ENCODE data around the gene COX19. TPM values are rescaled to one million over a fixed set of nuclear protein-coding genes. Genes with fewer than 3 reads are reported as not detected.
A peak's percentile ranks its signal among the peaks of the same experiment; 100 is the strongest.
"Not testable (repeated sequence)": the region's sequence is repeated elsewhere in the genome, so short reads cannot be mapped to it uniquely, and the experiment has no call there.

COX19 gene
- total RNA-seq, 1 donor from 2014 or later = 9.6 TPM

- no peak for ATAC-seq
- intact Hi-C loops (cut with micrococcal nuclease) = no loop called here
These were observed 8.9 kb downstream of the COX19 start for GRCh38 chr7:966291-967069.

GRCh38 chr7:964401-965231, 10.7 kb downstream of the COX19 start:
- ATAC-seq = peak; percentile 78
- DNase-seq = peak; percentile 55
- intact Hi-C loops (cut with micrococcal nuclease) = no loop called here

More at GRCh38 chr7:966291-967069, 8.9 kb downstream of the COX19 start:
- DNase-seq = peak; percentile 25

GRCh38 chr7:963236-964078, 11.9 kb downstream of the COX19 start:
- peak; percentile 37 for DNase-seq
- intact Hi-C loops (cut with micrococcal nuclease) = no loop called here
- no peak for ATAC-seq

- intact Hi-C loops (cut with micrococcal nuclease) = no loop called here
- ATAC-seq (no peak), DNase-seq (peak; percentile 28)
These were observed 12.8 kb downstream of the COX19 start for GRCh38 chr7:962401-963081.

GRCh38 chr7:961546-962400, 13.6 kb downstream of the COX19 start:
- ATAC-seq (no peak), DNase-seq (peak; percentile 20)
- intact Hi-C loops (cut with micrococcal nuclease) = no loop called here

- intact Hi-C loops (cut with micrococcal nuclease); ATAC-seq: not testable (repeated sequence)
- peak; percentile 27 for DNase-seq
These were observed 14.4 kb downstream of the COX19 start for GRCh38 chr7:960972-961371.

- ATAC-seq (peak; percentile 8), DNase-seq (peak; percentile 34)
- intact Hi-C loops (cut with micrococcal nuclease) = no loop called here
These were observed 15.0 kb downstream of the COX19 start for GRCh38 chr7:960269-960871.

GRCh38 chr7:959740-960139, 15.6 kb downstream of the COX19 start:
- intact Hi-C loops (cut with micrococcal nuclease); ATAC-seq: not testable (repeated sequence)
- peak; percentile 8 for DNase-seq

- intact Hi-C loops (cut with micrococcal nuclease) = no loop called here
- DNase-seq (peak; percentile 29), ATAC-seq (no peak)
These were observed 16.1 kb downstream of the COX19 start for GRCh38 chr7:959271-959670.

- intact Hi-C loops (cut with micrococcal nuclease) = no loop called here
- ATAC-seq (no peak), DNase-seq (peak; percentile 21)
These were observed 16.8 kb downstream of the COX19 start for GRCh38 chr7:958221-959200.

- intact Hi-C loops (cut with micrococcal nuclease) = no loop called here
- peak; percentile 64 for DNase-seq
- no peak for ATAC-seq
These were observed 17.7 kb downstream of the COX19 start for GRCh38 chr7:957418-958220.

- peak; percentile 25 for DNase-seq
- no peak for ATAC-seq
- intact Hi-C loops (cut with micrococcal nuclease) = no loop called here
These were observed 19.3 kb downstream of the COX19 start for GRCh38 chr7:956031-956430.

GRCh38 chr7:954330-955238, 20.8 kb downstream of the COX19 start, which contains the start of gene ADAP1:
TSS of gene ADAP1 (minus strand) at chr7:954680. CDS start at chr7:954477, 203 bp downstream.
- peak; percentile 64 for ATAC-seq
- DNase-seq = peak; percentile 78
- intact Hi-C loops (cut with micrococcal nuclease) = no loop called here

- DNase-seq (peak; percentile 75), ATAC-seq (peak; percentile 83)
- intact Hi-C loops (cut with micrococcal nuclease) = no loop called here
These were observed 21.6 kb downstream of the COX19 start for GRCh38 chr7:953547-954327.
